Activated T-cell treated with anti-CD3 and anti-CD28 coated beads, Interleukin-2, amount 50 U/mL, for 4 hours (primary cell): ENCODE results near the gene CHST11. TPM values are rescaled to one million over a fixed set of nuclear protein-coding genes. Genes with fewer than 3 reads are reported as not detected.

Source experiments
- ATAC-seq, 2 donors: fragments of 200-7000 bp; cut with Tn5 transposase; one replicate each; pipeline ENCODE4 v1.10.0; 2021
- DNase-seq: peaks from one replicate; pipeline ENCODE4 v3.0.0-alpha.2; 2020
- H3K27me3 Mint-ChIP-seq: one replicate; pipeline ENCODE4 v1.8.0; 2021; ENCODE audit warnings: low read depth, mixed read lengths
- H3K36me3 Mint-ChIP-seq: one replicate; pipeline ENCODE4 v1.8.0; 2022; ENCODE audit warnings: mixed read lengths; ENCODE audit not compliant: insufficient read depth
- H3K4me1 Mint-ChIP-seq: one replicate; pipeline ENCODE4 v1.8.0; 2021; ENCODE audit warnings: low read depth, mixed read lengths
- H3K4me3 Mint-ChIP-seq: one replicate; pipeline ENCODE4 v1.8.0; 2021; ENCODE audit warnings: mild to moderate bottlenecking, moderate library complexity, mixed read lengths
- H3K9me3 Mint-ChIP-seq: one replicate; pipeline ENCODE4 v1.8.0; 2021; ENCODE audit warnings: mixed read lengths
- total RNA-seq, 3 donors: library from RNA; stranded (reverse); gene quantifications; one replicate each; pipeline ENCODE4 v1.2.1, GENCODE V29; 2021

The CHST11 gene
- total RNA-seq, 3 donors from 2014 or later = 40.5 to 70.7 (median 61.7) TPM

GRCh38 chr12:104460041-104460719, 3.4 kb downstream of the CHST11 start:
- peaks cover 10% of the 10 kb centered on the region for H3K36me3 Mint-ChIP-seq
- DNase-seq (no peak), ATAC-seq (no peak)
- H3K9me3 Mint-ChIP-seq = no peaks in the 10 kb centered on the region
- no peaks in the 10 kb centered on the region for H3K27me3 Mint-ChIP-seq
- H3K4me1 Mint-ChIP-seq = peaks cover 71% of the 10 kb centered on the region
- peak overlapping the region; percentile 98 for H3K4me3 Mint-ChIP-seq

GRCh38 chr12:104460973-104461698, 4.4 kb downstream of the CHST11 start:
- Mint-ChIP-seq H3K27me3 (no peaks in the 10 kb centered on the region), H3K36me3 (peaks cover 10% of the 10 kb centered on the region), H3K4me1 (peaks cover 69% of the 10 kb centered on the region), H3K9me3 (no peaks in the 10 kb centered on the region), H3K4me3 (peak overlapping the region; percentile 98)
- DNase-seq = no peak
- no peak for ATAC-seq

- ATAC-seq (no peak), DNase-seq (no peak)
- H3K4me1 Mint-ChIP-seq = peaks cover 78% of the 10 kb centered on the region
- peaks cover 10% of the 10 kb centered on the region for H3K36me3 Mint-ChIP-seq
- H3K9me3 Mint-ChIP-seq = no peaks in the 10 kb centered on the region
- peak overlapping the region; percentile 63 for H3K4me3 Mint-ChIP-seq
- H3K27me3 Mint-ChIP-seq = no peaks in the 10 kb centered on the region
Measured at GRCh38 chr12:104462325-104462724, 5.6 kb downstream of the CHST11 start.

DNA sequence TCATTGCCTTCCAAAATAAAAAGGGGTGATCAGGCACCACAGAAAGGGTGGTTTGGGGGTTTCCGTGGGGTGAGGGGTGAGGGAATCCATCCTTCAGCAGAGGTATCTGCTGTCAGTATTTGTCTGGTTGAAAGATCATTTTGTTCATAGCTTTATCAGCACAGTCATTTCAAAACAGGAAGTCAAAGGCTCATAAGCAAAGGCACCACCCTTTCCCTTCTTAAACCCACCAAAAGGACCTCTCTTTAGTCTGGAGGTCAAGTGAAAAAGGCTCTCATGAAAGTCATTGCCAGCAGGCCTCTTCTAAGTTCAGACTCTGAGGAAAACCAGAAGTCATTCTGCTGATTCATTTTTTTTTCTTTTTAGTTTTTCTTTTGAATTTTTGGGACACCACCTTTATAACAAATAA, 6.2 kb downstream of the CHST11 start:
- peaks cover 12% of the 10 kb centered on the region for H3K36me3 Mint-ChIP-seq
- no peaks in the 10 kb centered on the region for H3K27me3 Mint-ChIP-seq
- H3K4me1 Mint-ChIP-seq = peaks cover 84% of the 10 kb centered on the region
- no peaks in the 10 kb centered on the region for H3K9me3 Mint-ChIP-seq
- H3K4me3 Mint-ChIP-seq = peak overlapping the region; percentile 63
- peak; percentile 25 for DNase-seq
- peak; percentile 38 to 46 for ATAC-seq

GRCh38 chr12:104463368-104463767, 6.6 kb downstream of the CHST11 start:
- peaks cover 87% of the 10 kb centered on the region for H3K4me1 Mint-ChIP-seq
- H3K27me3 Mint-ChIP-seq = no peaks in the 10 kb centered on the region
- ATAC-seq = peak; percentile 7 to 18

GRCh38 chr12:104464899-104465298, 8.2 kb downstream of the CHST11 start:
- Mint-ChIP-seq H3K36me3 (peaks cover 12% of the 10 kb centered on the region), H3K9me3 (peaks cover 2% of the 10 kb centered on the region), H3K4me3 (no peak overlapping the region)

More at GRCh38 chr12:104463368-104463767, 6.6 kb downstream of the CHST11 start:
- Mint-ChIP-seq H3K36me3 (peaks cover 12% of the 10 kb centered on the region), H3K9me3 (no peaks in the 10 kb centered on the region), H3K4me3 (peak overlapping the region; percentile 63)
- DNase-seq = no peak

DNA sequence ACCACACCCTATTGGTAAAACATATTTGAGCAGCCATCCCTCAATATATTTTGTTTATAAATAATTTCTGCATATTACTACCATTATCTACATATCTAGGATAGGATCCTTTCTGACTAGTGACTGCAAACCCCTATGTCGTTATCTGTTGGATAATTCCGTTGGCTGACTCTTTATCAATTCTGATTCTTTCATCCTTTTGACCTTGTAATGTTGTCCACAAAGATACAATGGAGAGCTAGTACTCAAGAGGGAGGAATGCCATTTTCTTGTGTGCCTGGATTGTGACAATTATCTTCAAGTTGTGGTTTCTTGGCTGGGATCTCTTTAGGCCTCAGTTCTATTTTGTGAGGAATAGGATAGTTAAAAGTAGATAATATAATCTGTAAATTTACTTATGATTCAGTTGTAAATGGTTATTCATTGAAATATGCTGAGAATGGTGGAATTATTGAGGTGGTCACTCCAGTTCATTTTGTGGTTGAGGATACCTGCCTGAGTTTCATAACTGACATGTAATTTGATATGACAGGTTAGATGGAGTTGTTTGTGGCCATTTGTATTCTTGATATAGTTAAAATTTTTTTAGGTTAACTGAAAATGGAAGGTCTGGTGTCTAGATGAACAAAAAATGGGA, 10.1 kb downstream of the CHST11 start:
- Mint-ChIP-seq H3K9me3 (peaks cover 7% of the 10 kb centered on the region), H3K4me1 (peaks cover 92% of the 10 kb centered on the region), H3K4me3 (peak overlapping the region; percentile 14), H3K36me3 (peaks cover 17% of the 10 kb centered on the region), H3K27me3 (no peaks in the 10 kb centered on the region)
- ATAC-seq (no peak), DNase-seq (no peak)

More at GRCh38 chr12:104464899-104465298, 8.2 kb downstream of the CHST11 start:
- ATAC-seq = no peak
- no peaks in the 10 kb centered on the region for H3K27me3 Mint-ChIP-seq
- DNase-seq = no peak
- peaks cover 94% of the 10 kb centered on the region for H3K4me1 Mint-ChIP-seq

GRCh38 chr12:104467346-104467837, 10.6 kb downstream of the CHST11 start:
- DNase-seq = no peak
- H3K4me1 Mint-ChIP-seq = peaks cover 92% of the 10 kb centered on the region
- ATAC-seq = no peak
- H3K36me3 Mint-ChIP-seq = peaks cover 17% of the 10 kb centered on the region
- H3K4me3 Mint-ChIP-seq = peak overlapping the region; percentile 14
- peaks cover 7% of the 10 kb centered on the region for H3K9me3 Mint-ChIP-seq
- no peaks in the 10 kb centered on the region for H3K27me3 Mint-ChIP-seq

DNA sequence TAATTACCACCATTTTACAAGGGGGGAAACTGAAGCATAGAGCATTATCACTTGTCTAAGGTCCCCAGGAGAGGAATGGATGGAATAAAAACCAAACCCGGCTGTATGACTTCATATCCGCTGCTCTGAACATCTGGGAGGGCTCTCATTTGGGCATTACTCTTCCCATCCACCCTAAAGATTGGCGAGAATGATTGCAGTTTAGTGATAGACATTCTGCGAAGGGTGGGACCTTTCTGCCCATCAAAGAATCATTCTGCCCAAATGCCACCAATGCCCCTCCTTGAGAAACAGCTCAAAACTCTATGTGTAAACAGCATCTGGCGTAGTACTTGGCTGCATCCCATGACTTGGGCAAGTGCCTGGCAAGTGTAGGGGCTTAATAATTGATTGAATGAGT, 11.6 kb downstream of the CHST11 start:
- H3K4me1 Mint-ChIP-seq = peaks cover 92% of the 10 kb centered on the region
- no peak for DNase-seq
- H3K36me3 Mint-ChIP-seq = peaks cover 15% of the 10 kb centered on the region
- H3K27me3 Mint-ChIP-seq = no peaks in the 10 kb centered on the region
- H3K4me3 Mint-ChIP-seq = no peak overlapping the region
- peaks cover 7% of the 10 kb centered on the region for H3K9me3 Mint-ChIP-seq
- ATAC-seq = no peak

DNA sequence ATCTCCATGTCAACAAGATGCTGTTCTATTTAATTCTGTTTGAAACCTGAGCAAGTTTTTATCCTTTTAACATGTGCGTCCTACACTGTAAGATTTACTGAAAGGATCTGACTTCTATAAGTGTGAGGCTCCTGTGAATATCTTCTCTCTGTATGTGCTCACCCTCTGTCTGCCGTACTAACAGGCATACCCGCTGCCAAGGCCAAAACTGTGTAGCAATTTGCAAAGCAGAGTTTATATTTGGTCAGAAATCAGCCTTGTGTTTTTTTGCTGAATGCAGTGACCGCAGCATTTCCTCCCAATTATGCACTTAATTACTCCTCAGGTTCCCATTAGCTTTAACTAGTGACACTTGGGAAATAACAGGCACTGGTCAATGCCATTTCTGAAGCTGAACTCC, 12.3 kb downstream of the CHST11 start:
- Mint-ChIP-seq H3K36me3 (peaks cover 12% of the 10 kb centered on the region), H3K4me3 (no peak overlapping the region), H3K27me3 (no peaks in the 10 kb centered on the region), H3K4me1 (peaks cover 92% of the 10 kb centered on the region), H3K9me3 (peaks cover 7% of the 10 kb centered on the region)
- no peak for DNase-seq
- no peak for ATAC-seq

- Mint-ChIP-seq H3K36me3 (peaks cover 12% of the 10 kb centered on the region), H3K4me1 (peaks cover 92% of the 10 kb centered on the region), H3K9me3 (peaks cover 7% of the 10 kb centered on the region), H3K27me3 (no peaks in the 10 kb centered on the region), H3K4me3 (no peak overlapping the region)
- ATAC-seq (no peak), DNase-seq (no peak)
Measured at GRCh38 chr12:104469523-104469922, 12.8 kb downstream of the CHST11 start.

DNA sequence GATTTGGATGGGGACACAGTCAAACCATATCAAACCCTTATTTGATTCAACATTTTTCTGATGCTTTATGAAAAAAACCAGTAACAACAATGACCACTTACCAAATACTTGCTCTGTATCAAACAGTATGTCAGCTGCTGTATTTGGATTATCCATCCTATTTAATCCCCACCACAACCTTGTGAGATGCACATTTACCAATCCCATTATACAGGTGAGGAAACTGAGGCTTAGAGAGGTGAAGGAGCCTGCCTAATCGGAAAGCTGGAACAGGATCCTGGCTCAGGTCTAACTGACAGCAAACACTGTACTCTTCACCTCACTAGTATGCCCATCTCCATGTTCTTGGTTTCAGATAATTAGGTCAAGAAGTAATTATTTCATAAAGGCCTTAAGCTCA, 13.8 kb downstream of the CHST11 start:
- Mint-ChIP-seq H3K9me3 (peaks cover 7% of the 10 kb centered on the region), H3K4me3 (no peak overlapping the region), H3K27me3 (no peaks in the 10 kb centered on the region), H3K4me1 (peaks cover 92% of the 10 kb centered on the region), H3K36me3 (peaks cover 7% of the 10 kb centered on the region)
- no peak for ATAC-seq
- no peak for DNase-seq

- ATAC-seq (no peak), DNase-seq (no peak)
- H3K4me3 Mint-ChIP-seq = no peak overlapping the region
- H3K4me1 Mint-ChIP-seq = peaks cover 86% of the 10 kb centered on the region
- peaks cover 7% of the 10 kb centered on the region for H3K9me3 Mint-ChIP-seq
- no peaks in the 10 kb centered on the region for H3K27me3 Mint-ChIP-seq
- H3K36me3 Mint-ChIP-seq = peaks cover 7% of the 10 kb centered on the region
Measured at GRCh38 chr12:104471336-104471735, 14.6 kb downstream of the CHST11 start.

GRCh38 chr12:104472748-104473147, 16.0 kb downstream of the CHST11 start:
- Mint-ChIP-seq H3K36me3 (peaks cover 6% of the 10 kb centered on the region), H3K9me3 (peaks cover 7% of the 10 kb centered on the region), H3K4me1 (peaks cover 85% of the 10 kb centered on the region), H3K27me3 (no peaks in the 10 kb centered on the region), H3K4me3 (peak overlapping the region; percentile 64)
- no peak for DNase-seq
- ATAC-seq = no peak
